Activated T-cell treated with anti-CD3 and anti-CD28 coated beads, Interleukin-2, amount 50 U/mL, for 24 hours (primary cell): ENCODE data around the gene MRPS22.
A peak's percentile ranks its signal among the peaks of the same experiment; 100 is the strongest.
"Not testable (repeated sequence)": the region's sequence is repeated elsewhere in the genome, so short reads cannot be mapped to it uniquely, and the experiment has no call there.

Experiments
- DNase-seq: peaks from one replicate; pipeline ENCODE4 v3.0.0-alpha.2; 2020
- H3K27ac Mint-ChIP-seq: 2 replicates; pipeline ENCODE4 v1.8.0; 2020; ENCODE audit warnings: mild to moderate bottlenecking, mixed read lengths
- H3K27me3 Mint-ChIP-seq: 2 replicates; pipeline ENCODE4 v1.8.0; 2020; ENCODE audit warnings: mixed read lengths
- H3K36me3 Mint-ChIP-seq: 2 replicates; pipeline ENCODE4 v1.8.0; 2020; ENCODE audit warnings: low read depth, mixed read lengths
- H3K4me1 Mint-ChIP-seq: 2 replicates; pipeline ENCODE4 v1.8.0; 2020; ENCODE audit warnings: low read depth, mixed read lengths
- H3K4me3 Mint-ChIP-seq: 2 replicates; pipeline ENCODE4 v1.8.0; 2020; ENCODE audit warnings: mild to moderate bottlenecking, moderate library complexity, mixed read lengths
- H3K9me3 Mint-ChIP-seq: 2 replicates; pipeline ENCODE4 v1.8.0; 2020; ENCODE audit warnings: mixed read lengths

The MRPS22 gene

GRCh38 chr3:139320551-139321309 is 23.1 kb upstream of the MRPS22 start:
- H3K27ac Mint-ChIP-seq: no peak overlapping the region
- H3K27me3 Mint-ChIP-seq: peaks cover 20% of the 10 kb centered on the region
- DNase-seq: no peak

GRCh38 chr3:139322346-139322745 is 21.5 kb upstream of the MRPS22 start:
- peaks cover 9% of the 10 kb centered on the region for H3K27me3 Mint-ChIP-seq
- H3K9me3 Mint-ChIP-seq: no peaks in the 10 kb centered on the region
- no peaks in the 10 kb centered on the region for H3K4me1 Mint-ChIP-seq
- no peak for DNase-seq
- no peak overlapping the region for H3K27ac Mint-ChIP-seq
- no peaks in the 10 kb centered on the region for H3K36me3 Mint-ChIP-seq
- H3K4me3 Mint-ChIP-seq: no peak overlapping the region

More at GRCh38 chr3:139320551-139321309, 23.1 kb upstream of the MRPS22 start:
- Mint-ChIP-seq H3K36me3 (no peaks in the 10 kb centered on the region), H3K4me3 (no peak overlapping the region), H3K9me3 (no peaks in the 10 kb centered on the region), H3K4me1 (no peaks in the 10 kb centered on the region)

GRCh38 chr3:139323146-139323545 is 20.7 kb upstream of the MRPS22 start:
- H3K27ac Mint-ChIP-seq: no peak overlapping the region
- DNase-seq: no peak
- H3K4me1 Mint-ChIP-seq: peaks cover 4% of the 10 kb centered on the region
- H3K4me3 Mint-ChIP-seq: no peak overlapping the region
- peaks cover 1% of the 10 kb centered on the region for H3K27me3 Mint-ChIP-seq
- no peaks in the 10 kb centered on the region for H3K36me3 Mint-ChIP-seq
- H3K9me3 Mint-ChIP-seq: no peaks in the 10 kb centered on the region

- Mint-ChIP-seq H3K4me1 (peaks cover 15% of the 10 kb centered on the region), H3K36me3 (no peaks in the 10 kb centered on the region), H3K27me3 (peaks cover 2% of the 10 kb centered on the region), H3K9me3 (no peaks in the 10 kb centered on the region), H3K4me3 (no peak overlapping the region), H3K27ac (no peak overlapping the region)
- DNase-seq: no peak
These were observed 19.4 kb upstream of the MRPS22 start for GRCh38 chr3:139324456-139324855.

GRCh38 chr3:139325551-139325950 is 18.3 kb upstream of the MRPS22 start:
- H3K36me3 Mint-ChIP-seq: no peaks in the 10 kb centered on the region
- H3K4me3 Mint-ChIP-seq: no peak overlapping the region
- no peak for DNase-seq
- H3K27me3 Mint-ChIP-seq: peaks cover 11% of the 10 kb centered on the region
- H3K9me3 Mint-ChIP-seq: no peaks in the 10 kb centered on the region
- H3K27ac Mint-ChIP-seq: no peak overlapping the region
- peaks cover 18% of the 10 kb centered on the region for H3K4me1 Mint-ChIP-seq

GRCh38 chr3:139326131-139326530 is 17.7 kb upstream of the MRPS22 start:
- DNase-seq: no peak
- Mint-ChIP-seq H3K27ac (no peak overlapping the region), H3K4me1 (peaks cover 18% of the 10 kb centered on the region), H3K36me3 (no peaks in the 10 kb centered on the region), H3K9me3 (no peaks in the 10 kb centered on the region), H3K4me3 (no peak overlapping the region), H3K27me3 (peaks cover 13% of the 10 kb centered on the region)

- Mint-ChIP-seq H3K4me3 (no peak overlapping the region), H3K36me3 (no peaks in the 10 kb centered on the region), H3K9me3 (no peaks in the 10 kb centered on the region), H3K27me3 (peaks cover 15% of the 10 kb centered on the region), H3K4me1 (peaks cover 18% of the 10 kb centered on the region), H3K27ac (no peak overlapping the region)
- DNase-seq: no peak
These were observed 17.1 kb upstream of the MRPS22 start for GRCh38 chr3:139326707-139327106.

- H3K9me3 Mint-ChIP-seq: no peaks in the 10 kb centered on the region
- H3K27me3 Mint-ChIP-seq: peaks cover 21% of the 10 kb centered on the region
These were observed 16.6 kb upstream of the MRPS22 start for GRCh38 chr3:139327231-139327630.

GRCh38 chr3:139327861-139328260 is 16.0 kb upstream of the MRPS22 start:
- no peak overlapping the region for H3K27ac Mint-ChIP-seq
- peaks cover 18% of the 10 kb centered on the region for H3K4me1 Mint-ChIP-seq
- DNase-seq: no peak
- H3K27me3 Mint-ChIP-seq: peaks cover 27% of the 10 kb centered on the region
- H3K9me3 Mint-ChIP-seq: no peaks in the 10 kb centered on the region
- no peak overlapping the region for H3K4me3 Mint-ChIP-seq
- no peaks in the 10 kb centered on the region for H3K36me3 Mint-ChIP-seq

More at GRCh38 chr3:139327231-139327630, 16.6 kb upstream of the MRPS22 start:
- DNase-seq: no peak
- H3K36me3 Mint-ChIP-seq: no peaks in the 10 kb centered on the region
- peaks cover 18% of the 10 kb centered on the region for H3K4me1 Mint-ChIP-seq
- no peak overlapping the region for H3K4me3 Mint-ChIP-seq
- no peak overlapping the region for H3K27ac Mint-ChIP-seq

- Mint-ChIP-seq H3K4me1 (peaks cover 18% of the 10 kb centered on the region), H3K9me3 (no peaks in the 10 kb centered on the region), H3K36me3 (no peaks in the 10 kb centered on the region), H3K4me3 (no peak overlapping the region), H3K27me3 (peaks cover 30% of the 10 kb centered on the region), H3K27ac (no peak overlapping the region)
- DNase-seq: no peak
These were observed 15.5 kb upstream of the MRPS22 start for GRCh38 chr3:139328356-139328755.

- H3K27ac Mint-ChIP-seq: no peak overlapping the region
- H3K4me1 Mint-ChIP-seq: peaks cover 18% of the 10 kb centered on the region
These were observed 14.4 kb upstream of the MRPS22 start for GRCh38 chr3:139329364-139329850.

GRCh38 chr3:139332092-139332491 is 11.7 kb upstream of the MRPS22 start:
- Mint-ChIP-seq H3K4me3 (no peak overlapping the region), H3K27me3 (peaks cover 42% of the 10 kb centered on the region)

More at GRCh38 chr3:139329364-139329850, 14.4 kb upstream of the MRPS22 start:
- H3K36me3 Mint-ChIP-seq: no peaks in the 10 kb centered on the region
- peaks cover 33% of the 10 kb centered on the region for H3K27me3 Mint-ChIP-seq
- no peaks in the 10 kb centered on the region for H3K9me3 Mint-ChIP-seq
- DNase-seq: peak; percentile 94
- H3K4me3 Mint-ChIP-seq: peak overlapping the region; percentile 63

GRCh38 chr3:139334675-139335074 is 9.1 kb upstream of the MRPS22 start:
- H3K27ac Mint-ChIP-seq, H3K36me3 Mint-ChIP-seq, H3K9me3 Mint-ChIP-seq, H3K4me3 Mint-ChIP-seq, DNase-seq: not testable (repeated sequence)
- Mint-ChIP-seq H3K27me3 (peaks cover 49% of the 10 kb centered on the region), H3K4me1 (peaks cover 11% of the 10 kb centered on the region)

More at GRCh38 chr3:139332092-139332491, 11.7 kb upstream of the MRPS22 start:
- no peak for DNase-seq
- H3K4me1 Mint-ChIP-seq: peaks cover 18% of the 10 kb centered on the region
- no peaks in the 10 kb centered on the region for H3K9me3 Mint-ChIP-seq
- no peak overlapping the region for H3K27ac Mint-ChIP-seq
- H3K36me3 Mint-ChIP-seq: no peaks in the 10 kb centered on the region

GRCh38 chr3:139338405-139338804 is 5.4 kb upstream of the MRPS22 start:
- no peak overlapping the region for H3K4me3 Mint-ChIP-seq
- no peak for DNase-seq
- no peak overlapping the region for H3K27ac Mint-ChIP-seq
- H3K27me3 Mint-ChIP-seq: peaks cover 27% of the 10 kb centered on the region
- peaks cover 2% of the 10 kb centered on the region for H3K9me3 Mint-ChIP-seq
- peaks cover 16% of the 10 kb centered on the region for H3K4me1 Mint-ChIP-seq
- no peaks in the 10 kb centered on the region for H3K36me3 Mint-ChIP-seq

- H3K9me3 Mint-ChIP-seq: peaks cover 2% of the 10 kb centered on the region
- no peaks in the 10 kb centered on the region for H3K36me3 Mint-ChIP-seq
- H3K4me1 Mint-ChIP-seq: peaks cover 16% of the 10 kb centered on the region
- no peak overlapping the region for H3K4me3 Mint-ChIP-seq
- no peak overlapping the region for H3K27ac Mint-ChIP-seq
- no peak for DNase-seq
- peaks cover 23% of the 10 kb centered on the region for H3K27me3 Mint-ChIP-seq
These were observed 4.5 kb upstream of the MRPS22 start for GRCh38 chr3:139339219-139339906.
